Spleen (tissue), 11 donors: ENCODE results near the gene LUC7L3. TPM values are rescaled to one million over a fixed set of nuclear protein-coding genes. Genes with fewer than 3 reads are reported as not detected.

Source experiments
- DNase-seq: peaks from one replicate; pipeline ENCODE4 v3.0.0-alpha.2; 2020
- H3K27ac ChIP-seq, 8 donors: fragments of 200-600 bp; sonication (generic) in 7 of 8; 1 replicate in 4 of 8; 2 replicates in 4 of 8; pipeline versions ENCODE4 v1.5.0 to v1.8.0; 2016 to 2021; ENCODE audit warnings: inconsistent platforms in 4 of 8, mild to moderate bottlenecking in 4 of 8, moderate library complexity in 1 of 8
- H3K27me3 ChIP-seq, 7 donors: fragments of 200-600 bp; sonication (generic) in 6 of 7; replicated peaks in 1 of 7; 1 replicate in 4 of 7; 2 replicates in 3 of 7; pipeline versions ENCODE4 v1.5.0 to v1.8.0; 2016 to 2021; ENCODE audit warnings: inconsistent platforms in 3 of 7, mild to moderate bottlenecking in 1 of 7
- H3K36me3 ChIP-seq, 6 donors: fragments of 200-600 bp; sonication (generic) in 5 of 6; 1 replicate in 4 of 6; 2 replicates in 2 of 6; pipeline versions ENCODE4 v1.5.0 to v1.8.0; 2016 to 2021; ENCODE audit warnings: inconsistent platforms in 2 of 6
- H3K4me1 ChIP-seq, 6 donors: fragments of 200-600 bp; sonication (generic) in 5 of 6; 1 replicate in 3 of 6; 2 replicates in 3 of 6; pipeline versions ENCODE4 v1.5.0 to v1.8.0; 2016 to 2021; ENCODE audit warnings: inconsistent platforms in 3 of 6
- H3K4me3 ChIP-seq, 8 donors: fragments of 200-600 bp; sonication (generic) in 7 of 8; 1 replicate in 4 of 8; 2 replicates in 4 of 8; pipeline versions ENCODE4 v1.5.0 to v1.8.0; 2016 to 2021; ENCODE audit warnings: inconsistent platforms in 4 of 8, mild to moderate bottlenecking in 4 of 8, moderate library complexity in 2 of 8
- H3K9me3 ChIP-seq, 8 donors: fragments of 200-600 bp; sonication (generic) in 7 of 8; 1 replicate in 4 of 8; 2 replicates in 4 of 8; pipeline versions ENCODE4 v1.5.0 to v1.8.0; 2016 to 2021; ENCODE audit warnings: inconsistent platforms in 4 of 8
- CTCF ChIP-seq, 11 experiments: fragments of 200-600 bp in 7 of 11; fragments of 450-650 bp in 4 of 11; sonication (generic) in 4 of 11; IDR thresholded peaks in 8 of 11; conservative IDR thresholded peaks in 3 of 11; 1 replicate in 7 of 11; 2 replicates in 4 of 11; pipeline versions ENCODE4 v1.4.0 to v1.8.0; 2016 to 2021; ENCODE audit warnings: antibody characterized with exemption in 11 of 11, inconsistent platforms in 4 of 11, mild to moderate bottlenecking in 1 of 11
- POLR2A ChIP-seq, 3 donors: fragments of 450-650 bp; IDR thresholded peaks; one replicate each; pipeline ENCODE4 v1.5.1; 2017; ENCODE audit warnings: antibody characterized with exemption in 3 of 3, mild to moderate bottlenecking in 1 of 3
- POLR2AphosphoS5 ChIP-seq, 3 donors: sonication (generic); formaldehyde crosslinking; IDR thresholded peaks; one replicate each; pipeline ENCODE4 v1.5.1; 2017; ENCODE audit warnings: antibody characterized with exemption in 3 of 3
- WGBS, 5 donors: extraction: QIAGEN DNeasy Blood & Tissue Kit in 3 of 5; methylation state at CpG; one replicate each; pipeline versions ENCODE4 v1.1.5 to v1.1.7; 2013 to 2018; 5-methylcytosine and 5-hydroxymethylcytosine counted together
- intact Hi-C: fragments of 100-400 bp; cut with DNase I; formaldehyde crosslinking; loops from one replicate; pipeline ENCODE4 v1.15.0; 2023; ENCODE audit warnings: low total_unique reads
- polyA plus RNA-seq, 3 donors: library from polyadenylated mRNA; stranded (reverse); fragments of 200-250 nt; gene quantifications; one replicate each; pipeline ENCODE4 v1.2.1, GENCODE V29; 2013
- total RNA-seq, 7 donors: library from RNA; depleted of rRNA in 3 of 7; stranded (reverse); fragments of >200 nt in 3 of 7; fragmentation: NEBNext Ultra II Directional in 4 of 7; extraction: Animal tissue kit (Norgen Biotek cat#: 25700) in 4 of 7; gene quantifications; one replicate each; pipeline versions ENCODE4 v1.1.0 to v1.2.1, GENCODE V29; 2016 to 2021
- donor health status: healthy with polysubstance abuse.
- donor health status: DM: no; HTN: no; CAD: no; lungs with moderate emphysema.
- donor health status: DM: no; HTN: no; CAD: no.
- donor health status: Bipolar disorder and iron deficiency.
- donor health status: healthy.
- donor health status: DM: no; HTN: no; CAD: no.
- donor health status: DM: yes; HTN: yes; CAD: no.

Gene LUC7L3
- total and polyA plus RNA-seq, 10 donors = 91.2 to 223 (median 143) TPM

GRCh38 chr17:50697663-50698272 is 21.6 kb upstream of the LUC7L3 start:
- Histone ChIP-seq H3K27ac (peak overlapping the region in 1 of 8 donors; percentile 33), H3K36me3 (peaks cover 9 to 97% (median 78%) of the 10 kb centered on the region in 6 donors), H3K27me3 (no peaks in the 10 kb centered on the region), H3K4me3 (no peak overlapping the region), H3K9me3 (no peaks in the 10 kb centered on the region), H3K4me1 (peaks cover 0 to 37% (median 1%) of the 10 kb centered on the region in 6 donors)
- intact Hi-C loops = loop anchor here (5.0 kb wide), 1 partner anchor 150 kb away; the partner anchor contains the start of gene SPATA20
- no peak for DNase-seq
- 54 to 84% (median 66%) methylated on average over 3 of the region's 3 CpGs for WGBS, 5 donors
- TF ChIP-seq CTCF (IDR thresholded peaks at IDR 0.05 in 8 of 11, conservative IDR thresholded peaks at IDR 0.05 in 3 of 11) = no peak
- TF ChIP-seq POLR2AphosphoS5 (IDR thresholded peaks at IDR 0.05) = no peak
- no peak for TF ChIP-seq POLR2A (IDR thresholded peaks at IDR 0.05)

GRCh38 chr17:50699410-50699809 is 20.0 kb upstream of the LUC7L3 start:
- WGBS, 5 donors = 92 to 95% (median 93%) methylated on average over 7 of the region's 7 CpGs
- intact Hi-C loops = loop anchor here (5.0 kb wide), 1 partner anchor 152 kb away; the partner anchor contains the start of gene SPATA20
- no peak for DNase-seq
- Histone ChIP-seq H3K27ac (no peak overlapping the region), H3K9me3 (no peaks in the 10 kb centered on the region), H3K36me3 (peaks cover 9 to 97% (median 66%) of the 10 kb centered on the region in 6 donors), H3K4me1 (peaks cover 4 to 53% (median 14%) of the 10 kb centered on the region in 6 donors), H3K27me3 (no peaks in the 10 kb centered on the region), H3K4me3 (no peak overlapping the region)
- TF ChIP-seq CTCF (IDR thresholded peaks at IDR 0.05 in 8 of 11, conservative IDR thresholded peaks at IDR 0.05 in 3 of 11) (no peak), POLR2AphosphoS5 (IDR thresholded peaks at IDR 0.05) (no peak), POLR2A (IDR thresholded peaks at IDR 0.05) (no peak)

GRCh38 chr17:50703162-50703561 is 16.2 kb upstream of the LUC7L3 start:
- WGBS, 5 donors = 87 to 95% (median 92%) methylated on average over 3 of the region's 3 CpGs
- no peak for DNase-seq
- intact Hi-C loops = no loop called here

More at GRCh38 chr17:50703162-50703561, 16.2 kb upstream of the LUC7L3 start:
- H3K27ac ChIP-seq = no peak overlapping the region
- H3K36me3 ChIP-seq = peaks cover 2 to 72% (median 34%) of the 10 kb centered on the region in 6 donors
- H3K9me3 ChIP-seq = no peaks in the 10 kb centered on the region
- no peak for TF ChIP-seq CTCF (IDR thresholded peaks at IDR 0.05 in 8 of 11, conservative IDR thresholded peaks at IDR 0.05 in 3 of 11)
- H3K4me3 ChIP-seq = no peak overlapping the region
- no peaks in the 10 kb centered on the region for H3K27me3 ChIP-seq
- H3K4me1 ChIP-seq = peaks cover 20 to 65% (median 36%) of the 10 kb centered on the region in 6 donors
